HepG2 (cell line): ENCODE measurements around the gene RGL3. TPM values are rescaled to one million over a fixed set of nuclear protein-coding genes. Genes with fewer than 3 reads are reported as not detected.

Source experiments
- CHCHD3 ChIP-seq: sonication (generic); formaldehyde crosslinking; IDR thresholded peaks from 2 replicates; pipeline ENCODE4 v1.8.0; 2022; ENCODE audit warnings: mild to moderate bottlenecking, missing genetic modification reagents, moderate library complexity
- HDAC2 ChIP-seq: sonication (generic); formaldehyde crosslinking; IDR thresholded peaks from 2 replicates; pipeline ENCODE4 v1.4.0; 2020; ENCODE audit warnings: missing genetic modification reagents
- JUND ChIP-seq: sonication (generic); formaldehyde crosslinking; IDR thresholded peaks from 2 replicates; pipeline ENCODE4 v1.8.0; 2022; ENCODE audit warnings: mild to moderate bottlenecking, missing genetic modification reagents
- PBX3 ChIP-seq: sonication (generic); formaldehyde crosslinking; IDR thresholded peaks from 2 replicates; pipeline ENCODE4 v1.8.1; 2023; ENCODE audit warnings: missing genetic modification reagents, inconsistent platforms, borderline replicate concordance
- RARG ChIP-seq: sonication (generic); formaldehyde crosslinking; IDR thresholded peaks from 2 replicates; pipeline ENCODE4 v1.4.0; 2020; ENCODE audit warnings: low read depth, mild to moderate bottlenecking, missing genetic modification reagents
- RBM22 ChIP-seq: fragments of 200-400 bp; formaldehyde crosslinking; optimal IDR thresholded peaks from 2 replicates; pipeline ENCODE3; 2017; ENCODE audit warnings: mild to moderate bottlenecking, low read length, moderate library complexity
- SMAD3 ChIP-seq: sonication (generic); formaldehyde crosslinking; IDR thresholded peaks from 2 replicates; pipeline ENCODE4 v1.4.0; 2020; ENCODE audit warnings: missing genetic modification reagents
- SMYD3 ChIP-seq: sonication (generic); formaldehyde crosslinking; IDR thresholded peaks from 2 replicates; pipeline ENCODE4 v1.8.1; 2023; ENCODE audit warnings: mild to moderate bottlenecking, missing genetic modification reagents
- SRSF1 ChIP-seq: fragments of 200-400 bp; formaldehyde crosslinking; optimal IDR thresholded peaks from 2 replicates; pipeline ENCODE3; 2017; ENCODE audit warnings: mild to moderate bottlenecking, low read depth, low read length, moderate library complexity
- TOE1 ChIP-seq: sonication (generic); formaldehyde crosslinking; IDR thresholded peaks from 2 replicates; pipeline ENCODE4 v1.4.0; 2020; ENCODE audit warnings: mild to moderate bottlenecking, missing genetic modification reagents
- ZBTB3 ChIP-seq: sonication (generic); formaldehyde crosslinking; IDR thresholded peaks from 2 replicates; pipeline ENCODE4 v1.4.0; 2020; ENCODE audit warnings: low read depth, mild to moderate bottlenecking, moderate library complexity, missing genetic modification reagents, borderline replicate concordance
- ZNF18 ChIP-seq: sonication (generic); formaldehyde crosslinking; IDR thresholded peaks from 2 replicates; pipeline ENCODE4 v1.8.0; 2022; ENCODE audit warnings: mild to moderate bottlenecking, missing genetic modification reagents; ENCODE audit not compliant: insufficient replicate concordance
- ZNF562 ChIP-seq: sonication (generic); formaldehyde crosslinking; IDR thresholded peaks from 2 replicates; pipeline ENCODE4 v1.8.0; 2022; ENCODE audit warnings: missing genetic modification reagents, borderline replicate concordance
- polyA plus RNA-seq, 8 experiments: library from polyadenylated mRNA; depleted of rRNA in 3 of 8; stranded (reverse) in 7 of 8; unstranded in 1 of 8; fragments of >200 nt; fragmentation: Illumina TruSeq in 4 of 8; extraction: Trizol in 4 of 8; gene quantifications; 2 replicates each; pipeline versions ENCODE4 v1.2.1 to v1.2.3, GENCODE V29; 2011 to 2016; ENCODE audit warnings: low read depth in 4 of 8, missing spikeins in 1 of 8, mixed read lengths in 1 of 8; ENCODE audit not compliant: insufficient read depth in 1 of 8
- total RNA-seq, 5 experiments: library from RNA; depleted of rRNA; stranded (reverse); fragments of >200 nt; fragmentation: Illumina TruSeq; extraction: Trizol; gene quantifications; 2 replicates each; pipeline ENCODE4 v1.2.3, GENCODE V29; 2016; ENCODE audit warnings: low read depth in 1 of 5
- TF ChIP-seq, protein P1 (sequence below): IDR thresholded peaks from 2 replicates; pipeline ENCODE4 v1.6.1; 2012; ENCODE audit warnings: low read depth, low read length, improper control_type of control experiment
- TF ChIP-seq, protein P2 (sequence below): sonication (generic); formaldehyde crosslinking; IDR thresholded peaks from 2 replicates; pipeline ENCODE4 v1.4.0; 2020; ENCODE audit warnings: missing genetic modification reagents, borderline replicate concordance
- TF ChIP-seq, protein P3 (sequence below): sonication (generic); formaldehyde crosslinking; IDR thresholded peaks from 2 replicates; pipeline ENCODE4 v1.4.0; 2020; ENCODE audit warnings: missing genetic modification reagents, borderline replicate concordance

The RGL3 gene
- total and polyA plus RNA-seq, 2 of the 13 experiments (the other 11 are each of a cell fraction or from before 2014, with no cell fraction given): 4.2 to 7.6 TPM

DNA sequence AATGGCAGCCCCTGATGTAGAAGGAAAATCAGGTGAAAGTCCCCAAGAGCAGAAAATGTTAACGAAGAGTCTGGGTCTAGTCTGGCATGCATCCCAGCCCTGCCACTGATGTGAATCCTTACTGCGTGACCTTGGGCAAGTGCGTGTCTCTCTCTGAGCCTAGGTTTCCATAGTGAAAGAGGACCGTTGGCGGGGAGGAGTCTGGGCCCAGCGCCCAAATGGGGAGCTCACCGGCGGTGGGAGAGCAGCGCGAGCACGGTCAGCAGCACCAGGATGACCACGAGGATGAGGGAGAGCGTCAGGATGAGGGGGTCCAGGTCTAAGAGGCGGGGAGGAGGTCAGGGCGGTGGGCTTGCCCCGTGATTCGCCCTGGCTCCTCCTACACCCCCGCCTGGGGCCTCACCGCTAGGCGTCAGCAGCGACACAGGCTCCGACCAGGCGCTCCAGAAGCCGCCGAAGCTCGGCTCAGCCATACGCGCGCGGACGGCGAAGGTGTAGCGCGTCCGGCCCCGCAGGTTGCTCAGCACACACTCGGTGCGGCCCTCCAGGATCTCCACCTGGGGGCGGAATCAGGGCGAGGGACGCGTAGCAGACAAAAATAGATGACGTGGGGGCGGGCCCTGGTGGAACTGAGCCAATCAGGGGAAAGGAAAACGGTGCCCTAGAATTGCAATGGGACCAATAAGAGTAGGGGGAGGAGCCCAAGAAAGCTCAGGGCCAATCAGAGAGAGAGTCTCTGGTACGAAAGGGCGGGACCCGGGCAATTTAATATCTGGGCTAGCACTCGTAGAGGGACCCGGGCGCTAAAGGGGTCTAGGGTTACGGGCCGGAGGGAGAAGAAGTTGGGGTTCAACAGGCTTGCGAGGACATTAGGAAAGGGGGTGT lies 38.2 kb downstream of the RGL3 start (continued):
- TF ChIP-seq JUND (no peak), ZNF562 (CRISPR knock-in tag) (no peak), RBM22 (no peak), CHCHD3 (CRISPR knock-in tag) (no peak), SRSF1 (no peak), ZNF18 (CRISPR knock-in tag) (no peak), RARG (CRISPR knock-in tag) (no peak), SMYD3 (0 out of 2 replicates have a peak, but pooled peaks have one; percentile 82), ZBTB3 (CRISPR knock-in tag) (no peak), HDAC2 (peak; percentile 37), SMAD3 (0 out of 2 replicates have a peak, but pooled peaks have one; percentile 21), TOE1 (CRISPR knock-in tag) (no peak), PBX3 (no peak)
- TF ChIP-seq, protein P1, sequence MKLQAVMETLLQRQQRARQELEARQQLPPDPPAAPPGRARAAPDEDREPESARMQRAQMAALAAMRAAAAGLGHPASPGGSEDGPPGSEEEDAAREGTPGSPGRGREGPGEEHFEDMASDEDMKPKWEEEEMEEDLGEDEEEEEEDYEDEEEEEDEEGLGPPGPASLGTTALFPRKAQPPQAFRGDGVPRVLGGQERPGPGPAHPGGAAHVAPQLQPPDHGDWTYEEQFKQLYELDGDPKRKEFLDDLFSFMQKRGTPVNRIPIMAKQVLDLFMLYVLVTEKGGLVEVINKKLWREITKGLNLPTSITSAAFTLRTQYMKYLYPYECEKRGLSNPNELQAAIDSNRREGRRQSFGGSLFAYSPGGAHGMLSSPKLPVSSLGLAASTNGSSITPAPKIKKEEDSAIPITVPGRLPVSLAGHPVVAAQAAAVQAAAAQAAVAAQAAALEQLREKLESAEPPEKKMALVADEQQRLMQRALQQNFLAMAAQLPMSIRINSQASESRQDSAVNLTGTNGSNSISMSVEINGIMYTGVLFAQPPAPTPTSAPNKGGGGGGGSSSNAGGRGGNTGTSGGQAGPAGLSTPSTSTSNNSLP: no peak
- TF ChIP-seq, protein P2, sequence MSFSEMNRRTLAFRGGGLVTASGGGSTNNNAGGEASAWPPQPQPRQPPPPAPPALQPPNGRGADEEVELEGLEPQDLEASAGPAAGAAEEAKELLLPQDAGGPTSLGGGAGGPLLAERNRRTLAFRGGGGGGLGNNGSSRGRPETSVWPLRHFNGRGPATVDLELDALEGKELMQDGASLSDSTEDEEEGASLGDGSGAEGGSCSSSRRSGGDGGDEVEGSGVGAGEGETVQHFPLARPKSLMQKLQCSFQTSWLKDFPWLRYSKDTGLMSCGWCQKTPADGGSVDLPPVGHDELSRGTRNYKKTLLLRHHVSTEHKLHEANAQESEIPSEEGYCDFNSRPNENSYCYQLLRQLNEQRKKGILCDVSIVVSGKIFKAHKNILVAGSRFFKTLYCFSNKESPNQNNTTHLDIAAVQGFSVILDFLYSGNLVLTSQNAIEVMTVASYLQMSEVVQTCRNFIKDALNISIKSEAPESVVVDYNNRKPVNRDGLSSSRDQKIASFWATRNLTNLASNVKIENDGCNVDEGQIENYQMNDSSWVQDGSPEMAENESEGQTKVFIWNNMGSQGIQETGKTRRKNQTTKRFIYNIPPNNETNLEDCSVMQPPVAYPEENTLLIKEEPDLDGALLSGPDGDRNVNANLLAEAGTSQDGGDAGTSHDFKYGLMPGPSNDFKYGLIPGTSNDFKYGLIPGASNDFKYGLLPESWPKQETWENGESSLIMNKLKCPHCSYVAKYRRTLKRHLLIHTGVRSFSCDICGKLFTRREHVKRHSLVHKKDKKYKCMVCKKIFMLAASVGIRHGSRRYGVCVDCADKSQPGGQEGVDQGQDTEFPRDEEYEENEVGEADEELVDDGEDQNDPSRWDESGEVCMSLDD (CRISPR knock-in tag): no peak
- TF ChIP-seq, protein P3, sequence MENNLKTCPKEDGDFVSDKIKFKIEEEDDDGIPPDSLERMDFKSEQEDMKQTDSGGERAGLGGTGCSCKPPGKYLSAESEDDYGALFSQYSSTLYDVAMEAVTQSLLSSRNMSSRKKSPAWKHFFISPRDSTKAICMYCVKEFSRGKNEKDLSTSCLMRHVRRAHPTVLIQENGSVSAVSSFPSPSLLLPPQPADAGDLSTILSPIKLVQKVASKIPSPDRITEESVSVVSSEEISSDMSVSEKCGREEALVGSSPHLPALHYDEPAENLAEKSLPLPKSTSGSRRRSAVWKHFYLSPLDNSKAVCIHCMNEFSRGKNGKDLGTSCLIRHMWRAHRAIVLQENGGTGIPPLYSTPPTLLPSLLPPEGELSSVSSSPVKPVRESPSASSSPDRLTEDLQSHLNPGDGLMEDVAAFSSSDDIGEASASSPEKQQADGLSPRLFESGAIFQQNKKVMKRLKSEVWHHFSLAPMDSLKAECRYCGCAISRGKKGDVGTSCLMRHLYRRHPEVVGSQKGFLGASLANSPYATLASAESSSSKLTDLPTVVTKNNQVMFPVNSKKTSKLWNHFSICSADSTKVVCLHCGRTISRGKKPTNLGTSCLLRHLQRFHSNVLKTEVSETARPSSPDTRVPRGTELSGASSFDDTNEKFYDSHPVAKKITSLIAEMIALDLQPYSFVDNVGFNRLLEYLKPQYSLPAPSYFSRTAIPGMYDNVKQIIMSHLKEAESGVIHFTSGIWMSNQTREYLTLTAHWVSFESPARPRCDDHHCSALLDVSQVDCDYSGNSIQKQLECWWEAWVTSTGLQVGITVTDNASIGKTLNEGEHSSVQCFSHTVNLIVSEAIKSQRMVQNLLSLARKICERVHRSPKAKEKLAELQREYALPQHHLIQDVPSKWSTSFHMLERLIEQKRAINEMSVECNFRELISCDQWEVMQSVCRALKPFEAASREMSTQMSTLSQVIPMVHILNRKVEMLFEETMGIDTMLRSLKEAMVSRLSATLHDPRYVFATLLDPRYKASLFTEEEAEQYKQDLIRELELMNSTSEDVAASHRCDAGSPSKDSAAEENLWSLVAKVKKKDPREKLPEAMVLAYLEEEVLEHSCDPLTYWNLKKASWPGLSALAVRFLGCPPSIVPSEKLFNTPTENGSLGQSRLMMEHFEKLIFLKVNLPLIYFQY (CRISPR knock-in tag): peak; percentile 41; the same call in 1 of the 2 replicates
